ENCODE data around the gene PPIG. TPM values are rescaled to one million over a fixed set of nuclear protein-coding genes. Genes with fewer than 3 reads are reported as not detected.

Gene PPIG
- total RNA-seq, 1 experiment from 2014 or later, result 46.5 TPM

DNA sequence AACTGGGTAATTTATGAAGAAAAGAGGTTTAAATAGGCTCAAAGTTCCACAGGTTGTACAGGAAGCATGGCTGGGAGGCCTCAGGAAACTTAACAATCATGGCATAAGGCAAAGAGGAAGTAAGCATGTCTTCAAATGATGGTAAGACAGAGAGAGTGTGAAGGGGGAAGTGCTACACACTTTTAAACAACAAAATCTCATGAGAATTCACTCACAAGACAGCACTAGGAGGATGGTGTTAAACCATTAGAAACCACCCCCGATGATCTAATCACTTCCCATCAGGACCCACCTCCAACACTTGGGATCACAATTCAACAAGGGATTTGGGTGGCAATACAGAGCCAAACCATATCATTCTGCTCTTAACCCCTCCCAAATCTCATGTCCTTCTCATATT is 75.2 kb downstream of the PPIG start:
- ChIA-PET POLR2A (no interaction called here), CTCF (no interaction called here)
- Histone ChIP-seq H3K36me3 (ENCODE audit: control insufficient read depth, insufficient read depth, low read length) (no peaks in the 10 kb centered on the region), H3K27me3 (ENCODE audit: control insufficient read depth, insufficient read depth, low read length) (no peaks in the 10 kb centered on the region), H3K9me3 (ENCODE audit: control insufficient read depth, insufficient read depth, low read depth, low read length) (no peaks in the 10 kb centered on the region), H3K27ac (ENCODE audit: low read length) (no peak overlapping the region), H3K4me1 (ENCODE audit: control insufficient read depth, insufficient read depth, low read length) (no peaks in the 10 kb centered on the region; the same call in 1 of the 2 replicates), H3K4me3 (ENCODE audit: low read depth in 2 of 2, low read length in 2 of 2) (no peak overlapping the region)
- DNase-seq (ENCODE audit: low read depth, low spot score) (no peak), ATAC-seq (no peak)
- in situ Hi-C loops (cut with HindIII; ENCODE audit: low pct_unique_long_range_greater_than_20kb, low sequenced_read_pairs) (no loop called here), intact Hi-C loops (cut with micrococcal nuclease; ENCODE audit: unreplicated experiment) (no loop called here)
- BruUV-seq (replicated peaks), result no TSS peak
- no peak for TF ChIP-seq TCF7L2 (IDR thresholded peaks at IDR 0.05; ENCODE audit: low read depth, low read length)
- TF ChIP-seq SIN3A (IDR thresholded peaks at IDR 0.05; ENCODE audit: borderline replicate concordance, insufficient read depth, low read depth, low read length), result no peak
- no peak for TF ChIP-seq POLR2AphosphoS5 (IDR thresholded peaks at IDR 0.05; ENCODE audit: low read depth, low read length)
- TF ChIP-seq REST (IDR thresholded peaks at IDR 0.05; ENCODE audit: insufficient read depth in 1 of 2, low read depth in 2 of 2, low read length in 1 of 2), result no peak
- TF ChIP-seq, protein P1, sequence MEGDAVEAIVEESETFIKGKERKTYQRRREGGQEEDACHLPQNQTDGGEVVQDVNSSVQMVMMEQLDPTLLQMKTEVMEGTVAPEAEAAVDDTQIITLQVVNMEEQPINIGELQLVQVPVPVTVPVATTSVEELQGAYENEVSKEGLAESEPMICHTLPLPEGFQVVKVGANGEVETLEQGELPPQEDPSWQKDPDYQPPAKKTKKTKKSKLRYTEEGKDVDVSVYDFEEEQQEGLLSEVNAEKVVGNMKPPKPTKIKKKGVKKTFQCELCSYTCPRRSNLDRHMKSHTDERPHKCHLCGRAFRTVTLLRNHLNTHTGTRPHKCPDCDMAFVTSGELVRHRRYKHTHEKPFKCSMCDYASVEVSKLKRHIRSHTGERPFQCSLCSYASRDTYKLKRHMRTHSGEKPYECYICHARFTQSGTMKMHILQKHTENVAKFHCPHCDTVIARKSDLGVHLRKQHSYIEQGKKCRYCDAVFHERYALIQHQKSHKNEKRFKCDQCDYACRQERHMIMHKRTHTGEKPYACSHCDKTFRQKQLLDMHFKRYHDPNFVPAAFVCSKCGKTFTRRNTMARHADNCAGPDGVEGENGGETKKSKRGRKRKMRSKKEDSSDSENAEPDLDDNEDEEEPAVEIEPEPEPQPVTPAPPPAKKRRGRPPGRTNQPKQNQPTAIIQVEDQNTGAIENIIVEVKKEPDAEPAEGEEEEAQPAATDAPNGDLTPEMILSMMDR (IDR thresholded peaks at IDR 0.05), result no peak

DNA sequence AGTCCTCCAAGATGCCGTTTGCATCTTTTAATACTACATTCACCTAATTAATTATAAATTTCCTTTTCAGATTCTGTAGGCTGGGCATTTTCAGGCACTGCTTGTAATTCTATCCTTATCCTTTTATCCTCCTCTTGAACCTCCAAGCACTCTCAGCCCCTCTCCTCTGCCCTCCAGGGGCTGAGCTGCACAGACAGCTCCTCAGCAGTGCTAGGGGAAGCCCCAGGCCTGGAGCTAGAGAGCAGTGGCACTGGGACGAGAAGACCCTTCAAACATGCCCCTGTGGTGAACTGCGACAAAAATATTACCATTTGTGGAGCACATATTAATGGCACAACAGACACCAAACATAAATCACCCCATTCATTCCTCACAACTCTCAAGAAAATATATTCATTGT is 77.1 kb downstream of the PPIG start:
- Histone ChIP-seq H3K36me3 (ENCODE audit: control insufficient read depth, insufficient read depth, low read length) (no peaks in the 10 kb centered on the region), H3K27ac (ENCODE audit: low read length) (no peak overlapping the region), H3K27me3 (ENCODE audit: control insufficient read depth, insufficient read depth, low read length) (no peaks in the 10 kb centered on the region), H3K4me1 (ENCODE audit: control insufficient read depth, insufficient read depth, low read length) (no peaks in the 10 kb centered on the region; the same call in 1 of the 2 replicates), H3K4me3 (ENCODE audit: low read depth in 2 of 2, low read length in 2 of 2) (no peak overlapping the region), H3K9me3 (ENCODE audit: control insufficient read depth, insufficient read depth, low read depth, low read length) (no peaks in the 10 kb centered on the region)
- POLR2A ChIA-PET, result no interaction called here
- BruUV-seq (replicated peaks), result no TSS peak
- DNase-seq (ENCODE audit: low read depth, low spot score) (no peak), ATAC-seq (no peak)
- intact Hi-C loops (cut with micrococcal nuclease; ENCODE audit: unreplicated experiment), result no loop called here
- CTCF ChIA-PET, result no interaction called here
- in situ Hi-C loops (cut with HindIII; ENCODE audit: low pct_unique_long_range_greater_than_20kb, low sequenced_read_pairs), result no loop called here
- TF ChIP-seq REST (IDR thresholded peaks at IDR 0.05; ENCODE audit: insufficient read depth in 1 of 2, low read depth in 2 of 2, low read length in 1 of 2), result no peak

Data from Panc1 (cell line).